Calu3 (cell line): Measurements from ENCODE around the gene AHCY. TPM values are rescaled to one million over a fixed set of nuclear protein-coding genes. Genes with fewer than 3 reads are reported as not detected.

Source experiments
- BruUV-seq: library from RNA; stranded (reverse); fragments of 400-500 nt; replicated peaks from 2 replicates; lab custom pipeline; 2021; lab: Mats Ljungman, UMichigan
- CTCF ChIA-PET: fragments of 300-600 bp; sonication (Branson Sonifier 250); formaldehyde crosslinking; loops from one replicate; lab custom pipeline; 2022; ENCODE audit warnings: antibody characterized with exemption; lab: Charles Lee
- DNase-seq: peaks from one replicate; pipeline ENCODE4 v3.0.0; 2022
- H3K27ac Mint-ChIP-seq: one replicate; pipeline ENCODE4 v1.8.0; 2022; ENCODE audit warnings: mixed read lengths; ENCODE audit not compliant: unreplicated experiment
- H3K27me3 Mint-ChIP-seq: one replicate; pipeline ENCODE4 v1.8.0; 2022; ENCODE audit warnings: mixed read lengths; ENCODE audit not compliant: unreplicated experiment
- H3K36me3 Mint-ChIP-seq: one replicate; pipeline ENCODE4 v1.8.0; 2022; ENCODE audit warnings: mild to moderate bottlenecking, moderate library complexity, mixed read lengths; ENCODE audit not compliant: insufficient read depth, unreplicated experiment
- H3K4me1 Mint-ChIP-seq: one replicate; pipeline ENCODE4 v1.8.0; 2022; ENCODE audit warnings: mild to moderate bottlenecking, low read depth, mixed read lengths; ENCODE audit not compliant: unreplicated experiment
- H3K4me3 Mint-ChIP-seq: one replicate; pipeline ENCODE4 v1.8.0; 2022; ENCODE audit warnings: mild to moderate bottlenecking, low read depth, moderate library complexity, mixed read lengths; ENCODE audit not compliant: unreplicated experiment
- H3K9me3 Mint-ChIP-seq: one replicate; pipeline ENCODE4 v1.8.0; 2022; ENCODE audit warnings: low read depth, mixed read lengths; ENCODE audit not compliant: unreplicated experiment
- intact Hi-C: fragments of 100-400 bp; cut with micrococcal nuclease; formaldehyde crosslinking; loops from one replicate; pipeline ENCODE4 v1.10.0; 2022; ENCODE audit not compliant: unreplicated experiment
- total RNA-seq: library from RNA; stranded (reverse); gene quantifications from 2 replicates; pipeline ENCODE4 v1.2.3, GENCODE V29; 2022
- TF ChIP-seq, protein P1 (sequence below): fragments of 200-600 bp; IDR thresholded peaks from one replicate; pipeline ENCODE4 v1.8.0; 2022; ENCODE audit warnings: antibody characterized with exemption; ENCODE audit not compliant: unreplicated experiment

Gene AHCY
- total RNA-seq, 1 experiment from 2014 or later, result 179 TPM

DNA sequence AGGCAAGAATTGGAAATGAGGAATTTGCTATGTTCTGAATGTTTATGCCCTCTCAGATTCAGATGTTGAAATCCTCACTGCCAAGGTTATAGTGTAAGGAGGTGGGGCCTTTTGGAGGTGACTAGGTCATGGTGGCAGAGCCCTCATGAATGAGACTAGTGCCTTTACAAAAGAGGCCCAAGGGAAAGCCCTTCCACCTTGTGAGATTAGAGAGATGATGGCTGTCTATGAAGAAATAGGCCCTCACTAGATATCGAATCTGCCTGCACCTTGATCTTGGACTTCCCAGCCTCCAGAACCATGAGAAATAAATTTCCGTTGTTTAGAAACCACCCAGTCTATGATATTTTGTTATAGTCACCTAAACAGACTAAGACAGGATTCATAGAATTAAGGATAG is 51.5 kb downstream of the AHCY start:
- Mint-ChIP-seq H3K36me3 (no peaks in the 10 kb centered on the region), H3K4me3 (no peak overlapping the region), H3K4me1 (no peaks in the 10 kb centered on the region), H3K27ac (no peak overlapping the region), H3K9me3 (no peaks in the 10 kb centered on the region), H3K27me3 (no peaks in the 10 kb centered on the region)
- CTCF ChIA-PET, result interaction anchor here (0.7 kb wide), 1 partner anchor 431 kb away, joined by 3 read pairs; no protein-coding TSS in a partner anchor
- no peak for DNase-seq
- BruUV-seq, result no TSS peak
- intact Hi-C loops, result no loop called here
- TF ChIP-seq, protein P1, sequence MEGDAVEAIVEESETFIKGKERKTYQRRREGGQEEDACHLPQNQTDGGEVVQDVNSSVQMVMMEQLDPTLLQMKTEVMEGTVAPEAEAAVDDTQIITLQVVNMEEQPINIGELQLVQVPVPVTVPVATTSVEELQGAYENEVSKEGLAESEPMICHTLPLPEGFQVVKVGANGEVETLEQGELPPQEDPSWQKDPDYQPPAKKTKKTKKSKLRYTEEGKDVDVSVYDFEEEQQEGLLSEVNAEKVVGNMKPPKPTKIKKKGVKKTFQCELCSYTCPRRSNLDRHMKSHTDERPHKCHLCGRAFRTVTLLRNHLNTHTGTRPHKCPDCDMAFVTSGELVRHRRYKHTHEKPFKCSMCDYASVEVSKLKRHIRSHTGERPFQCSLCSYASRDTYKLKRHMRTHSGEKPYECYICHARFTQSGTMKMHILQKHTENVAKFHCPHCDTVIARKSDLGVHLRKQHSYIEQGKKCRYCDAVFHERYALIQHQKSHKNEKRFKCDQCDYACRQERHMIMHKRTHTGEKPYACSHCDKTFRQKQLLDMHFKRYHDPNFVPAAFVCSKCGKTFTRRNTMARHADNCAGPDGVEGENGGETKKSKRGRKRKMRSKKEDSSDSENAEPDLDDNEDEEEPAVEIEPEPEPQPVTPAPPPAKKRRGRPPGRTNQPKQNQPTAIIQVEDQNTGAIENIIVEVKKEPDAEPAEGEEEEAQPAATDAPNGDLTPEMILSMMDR, result no peak

DNA sequence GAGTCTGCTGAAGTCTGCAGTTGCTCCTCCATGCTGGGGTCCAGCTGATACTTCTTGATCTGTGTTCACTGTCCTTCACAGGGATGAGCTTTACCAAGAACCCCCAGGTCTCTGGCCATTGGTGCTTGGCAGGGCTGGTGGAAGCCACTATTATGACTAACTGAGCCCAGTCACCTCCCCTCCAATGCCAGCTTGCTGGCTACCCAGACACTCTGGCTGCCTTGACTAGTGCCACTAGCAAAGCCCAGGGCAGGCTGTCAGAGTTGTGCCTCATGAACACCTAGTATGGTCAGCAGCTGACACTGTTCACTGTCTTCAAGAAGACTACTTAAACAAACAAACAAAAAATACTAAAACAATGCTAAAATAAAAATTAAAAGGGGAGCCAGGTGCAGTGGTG is 53.1 kb downstream of the AHCY start:
- Mint-ChIP-seq H3K4me3 (no peak overlapping the region), H3K36me3 (no peaks in the 10 kb centered on the region)

DNA sequence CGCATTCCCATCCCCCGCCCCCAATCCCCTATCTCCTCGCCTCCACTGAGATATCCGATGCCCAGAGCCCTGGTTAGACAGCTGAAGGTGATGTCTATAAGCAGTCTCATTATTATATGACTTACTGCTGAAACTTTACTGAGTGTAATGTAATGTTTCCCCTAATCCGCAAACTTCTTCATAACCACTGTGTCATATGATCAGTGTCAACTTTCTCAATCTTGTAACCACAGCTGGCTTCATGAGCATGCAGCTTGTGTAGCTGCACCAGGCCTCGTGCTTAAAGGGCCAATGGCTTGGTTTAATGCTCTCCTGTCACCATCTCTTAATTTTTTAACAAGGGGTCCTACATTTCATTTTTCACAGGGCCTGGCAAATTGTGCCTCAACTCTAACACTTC is 53.9 kb downstream of the AHCY start:
- TF ChIP-seq, protein P1, result no peak
- Mint-ChIP-seq H3K4me3 (no peak overlapping the region), H3K27me3 (no peaks in the 10 kb centered on the region), H3K9me3 (no peaks in the 10 kb centered on the region), H3K4me1 (no peaks in the 10 kb centered on the region), H3K36me3 (no peaks in the 10 kb centered on the region), H3K27ac (no peak overlapping the region)
- intact Hi-C loops, result no loop called here
- BruUV-seq, result no TSS peak
- CTCF ChIA-PET, result interaction anchor here (0.5 to 0.7 kb wide), 4 partner anchors 10 to 791 kb away, joined by 3 to 4 read pairs (median 3); no protein-coding TSS in a partner anchor
- DNase-seq, result no peak

More for the DNA sequence above, 53.1 kb downstream of the AHCY start:
- Mint-ChIP-seq H3K9me3 (no peaks in the 10 kb centered on the region), H3K27ac (no peak overlapping the region), H3K27me3 (no peaks in the 10 kb centered on the region), H3K4me1 (no peaks in the 10 kb centered on the region)
- DNase-seq, result no peak
- intact Hi-C loops, result no loop called here
- no TSS peak for BruUV-seq
- TF ChIP-seq, protein P1, result no peak
- CTCF ChIA-PET, result interaction anchor here (0.5 to 1.7 kb wide), 2 partner anchors 18 to 182 kb away, joined by 3 read pairs; no protein-coding TSS in a partner anchor

DNA sequence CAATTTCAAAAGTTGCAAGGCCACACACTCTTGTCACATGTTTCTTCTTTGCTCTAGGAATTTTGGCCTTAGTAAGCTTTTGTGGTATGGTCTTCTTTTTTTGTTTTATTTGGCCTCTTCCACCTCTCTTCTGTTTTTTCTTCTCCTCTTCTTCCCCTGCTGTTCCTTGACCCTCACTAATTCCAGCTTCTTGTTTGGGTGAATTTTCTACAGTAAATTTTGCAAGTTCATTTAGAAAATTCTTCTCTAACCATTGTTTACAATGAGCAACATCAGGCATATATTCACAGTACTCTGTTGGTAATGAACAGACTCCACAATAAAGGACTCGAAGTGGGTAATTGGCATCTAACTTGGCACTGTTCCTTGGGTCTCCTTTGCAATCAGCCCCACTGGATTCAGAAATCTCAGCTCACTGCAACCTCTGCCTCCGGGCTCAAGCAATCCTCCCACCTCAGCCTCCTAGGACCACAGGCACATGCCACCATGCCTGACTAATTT is 57.0 kb downstream of the AHCY start:
- H3K4me1 Mint-ChIP-seq, result no peaks in the 10 kb centered on the region
- no TSS peak for BruUV-seq
- intact Hi-C loops, result no loop called here
- no peak overlapping the region for H3K27ac Mint-ChIP-seq
- H3K36me3 Mint-ChIP-seq, result no peaks in the 10 kb centered on the region
- H3K9me3 Mint-ChIP-seq, result no peaks in the 10 kb centered on the region
- TF ChIP-seq, protein P1, result no peak
- DNase-seq, result no peak
- CTCF ChIA-PET, result interaction anchor here (0.5 kb wide), 1 partner anchor 19 kb away, joined by 3 read pairs; no protein-coding TSS in a partner anchor
- H3K27me3 Mint-ChIP-seq, result peaks cover 19% of the 10 kb centered on the region
- no peak overlapping the region for H3K4me3 Mint-ChIP-seq
